ENCODE results near the gene FNDC10.
"Not testable (repeated sequence)": the region's sequence is repeated elsewhere in the genome, so short reads cannot be mapped to it uniquely, and the experiment has no call there.

FNDC10 gene

DNA sequence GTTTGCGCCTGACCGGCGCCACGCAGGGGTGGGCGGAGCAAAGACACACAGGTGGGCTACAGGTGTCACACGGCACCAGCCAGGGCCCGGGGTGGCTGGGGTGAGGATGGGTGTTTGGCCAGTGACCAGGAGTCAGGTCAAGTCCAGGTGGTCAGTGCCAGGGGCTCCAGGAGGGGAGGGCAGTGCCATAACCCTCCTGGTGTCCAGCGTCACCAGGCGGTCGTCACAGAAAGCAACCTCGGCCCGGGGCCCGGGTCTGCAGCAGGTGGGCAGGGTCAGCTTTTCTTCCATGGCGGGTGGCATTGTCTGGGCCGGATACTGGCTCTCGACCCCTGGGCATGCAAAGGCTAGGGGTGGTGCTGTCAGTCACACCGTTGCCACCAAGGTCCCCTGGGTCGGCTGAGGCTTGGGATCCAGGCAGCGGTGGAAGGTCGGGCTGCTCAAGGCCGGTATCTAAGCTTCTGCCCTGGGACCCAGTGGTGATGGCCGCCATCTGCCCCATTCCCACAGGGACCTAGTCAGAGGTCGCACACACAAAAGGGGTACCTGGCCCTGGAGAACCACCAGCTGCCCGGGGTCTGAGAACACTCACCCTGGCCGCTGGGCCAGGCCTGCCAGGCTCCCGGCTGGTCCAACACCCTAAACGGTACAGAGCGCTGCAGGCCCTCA, 1.8 kb downstream of the FNDC10 start:
- no peak for DNase-seq

GRCh38 chr1:1597275-1597930, 2.5 kb downstream of the FNDC10 start:
- DNase-seq = no peak

DNA sequence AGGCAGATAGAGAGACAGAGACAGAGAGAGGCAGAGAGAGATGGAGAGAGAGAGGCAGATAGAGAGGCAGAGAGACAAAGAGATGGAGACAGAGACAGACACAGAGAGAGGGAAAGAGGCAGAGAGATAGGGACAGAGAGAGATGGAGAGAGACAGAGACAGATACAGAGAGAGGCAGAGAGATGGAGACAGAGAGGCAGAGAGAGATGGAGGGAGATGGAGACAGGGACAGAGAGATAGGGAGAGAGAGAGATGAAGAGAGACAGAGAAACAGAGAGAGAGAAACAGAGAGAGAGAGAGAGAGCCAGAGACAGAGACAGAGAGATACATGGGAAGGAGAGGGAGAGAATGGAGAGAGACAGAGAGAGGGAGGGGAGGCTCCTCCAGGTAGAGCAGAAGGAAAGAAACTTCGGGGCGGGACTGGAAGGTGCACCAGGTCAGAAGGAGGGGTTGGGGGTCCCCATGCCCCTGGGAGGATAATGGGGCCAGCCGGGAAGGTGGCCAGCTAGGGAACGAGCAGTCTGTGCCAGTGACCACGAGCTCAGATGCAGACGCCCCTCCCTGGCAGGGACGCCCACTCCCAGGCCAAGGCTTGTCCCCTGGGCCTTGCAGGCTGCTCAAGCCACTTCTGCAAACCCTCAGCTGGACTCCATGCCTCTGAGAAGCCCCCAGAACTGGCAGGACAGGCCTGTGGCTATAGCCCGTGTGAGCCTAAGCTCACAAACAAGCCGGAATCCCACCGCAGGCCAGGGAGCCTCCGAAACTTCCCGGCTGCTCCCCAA, 3.3 kb downstream of the FNDC10 start:
- no peak for DNase-seq

GRCh38 chr1:1595341-1595740, 4.6 kb downstream of the FNDC10 start:
- DNase-seq = not testable (repeated sequence)

DNA sequence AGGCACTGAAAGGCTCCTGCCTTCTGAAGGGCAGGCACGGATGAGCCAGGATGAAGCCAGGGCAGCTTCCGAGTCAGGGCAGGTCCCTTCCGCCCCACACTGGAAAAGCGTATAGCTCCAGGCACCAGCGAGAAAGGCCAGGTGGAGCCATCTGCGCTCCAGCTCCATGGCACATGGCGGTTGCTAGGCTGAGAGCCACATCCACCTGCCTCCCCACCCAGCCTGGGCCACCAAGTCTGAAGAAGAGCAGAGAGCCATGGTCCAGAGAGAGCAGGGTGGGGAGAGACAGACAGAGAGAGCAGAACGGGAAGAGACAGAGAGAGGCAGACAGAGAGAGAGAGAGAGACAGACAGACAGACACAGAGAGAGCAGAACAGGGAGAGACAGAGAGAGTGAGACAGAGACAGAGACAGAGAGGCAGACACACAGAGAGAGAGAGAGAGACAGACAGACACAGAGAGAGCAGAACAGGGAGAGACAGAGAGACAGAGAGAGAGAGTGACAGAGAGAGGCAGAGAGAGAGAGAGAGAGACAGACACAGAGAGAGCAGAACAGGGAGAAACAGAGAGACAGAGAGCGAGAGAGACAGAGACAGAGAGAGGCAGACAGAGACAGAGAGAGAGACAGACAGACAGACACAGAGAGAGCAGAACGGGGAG, 5.2 kb downstream of the FNDC10 start:
- DNase-seq = peak; percentile 56

GRCh38 chr1:1593834-1594601, 5.9 kb downstream of the FNDC10 start:
- DNase-seq = no peak

- no peak for DNase-seq
Observed at GRCh38 chr1:1591452-1591851, 8.5 kb downstream of the FNDC10 start.

DNA sequence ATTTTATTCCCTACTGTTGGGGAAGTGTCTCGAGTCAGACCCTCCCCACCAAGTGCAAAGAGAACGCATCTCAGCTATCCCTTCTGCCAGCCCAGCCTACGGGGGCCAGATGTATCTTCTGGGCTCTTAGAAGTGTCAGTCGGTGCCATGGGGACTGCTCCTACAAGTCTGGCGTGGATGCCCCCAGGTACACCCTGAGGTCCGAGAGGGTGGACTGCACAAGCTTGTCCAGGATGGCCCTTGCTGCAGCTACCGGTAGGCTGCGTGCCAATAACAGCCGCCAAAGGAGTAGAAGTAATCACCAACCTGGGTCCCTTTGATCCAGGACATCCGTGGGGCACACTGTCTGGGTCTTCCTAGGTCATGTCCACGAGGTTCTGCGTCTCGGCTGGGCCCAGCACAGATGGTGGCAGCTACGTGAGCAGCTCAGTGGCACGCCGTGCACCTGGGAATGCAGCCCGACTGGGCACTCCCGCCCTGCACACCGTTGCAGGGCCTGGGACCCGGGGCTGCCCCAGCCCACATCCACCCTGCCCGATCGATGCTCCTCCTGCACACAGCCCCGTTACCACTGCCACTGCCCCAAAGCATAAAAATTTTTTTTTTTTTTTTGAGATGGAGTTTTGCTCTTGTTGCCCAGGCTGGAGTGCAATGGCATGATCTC, 16.5 kb downstream of the FNDC10 start:
- DNase-seq = no peak

DNA sequence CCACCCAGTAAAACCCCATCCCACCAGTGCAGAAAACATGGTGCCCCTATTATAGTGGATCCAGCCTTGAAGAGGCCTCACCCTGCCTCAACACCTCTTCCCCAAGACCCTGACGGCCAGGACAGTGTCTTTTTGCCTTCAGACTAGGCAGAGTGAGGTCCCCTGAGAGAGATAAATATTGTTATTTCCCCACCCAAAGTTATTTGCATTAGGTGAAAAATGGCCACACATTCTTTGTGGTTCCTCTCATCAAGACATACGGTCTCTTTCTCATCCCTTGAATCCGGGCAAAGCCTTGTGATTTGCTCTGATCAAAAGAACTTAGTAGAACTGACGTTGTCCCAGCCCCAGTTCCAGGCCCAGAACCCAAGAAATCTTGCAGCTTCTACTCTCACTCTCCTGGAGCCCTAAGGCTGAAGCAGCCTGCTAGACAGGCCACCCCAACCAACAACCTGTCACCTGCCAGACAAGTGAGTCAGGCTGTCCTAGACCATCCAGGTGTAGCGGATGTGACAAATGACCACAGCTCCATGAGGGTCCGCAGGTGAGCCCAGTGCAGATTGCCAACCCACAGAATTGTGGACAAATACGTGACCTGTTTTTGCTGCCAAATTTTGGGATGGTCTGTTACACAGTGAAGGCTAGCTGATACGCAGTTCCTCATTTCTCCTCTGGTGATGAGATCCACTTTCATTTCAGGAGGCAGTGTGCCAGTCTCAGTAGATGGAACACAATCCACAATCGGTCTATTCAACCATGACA, 17.2 kb downstream of the FNDC10 start:
- no peak for DNase-seq

DNA sequence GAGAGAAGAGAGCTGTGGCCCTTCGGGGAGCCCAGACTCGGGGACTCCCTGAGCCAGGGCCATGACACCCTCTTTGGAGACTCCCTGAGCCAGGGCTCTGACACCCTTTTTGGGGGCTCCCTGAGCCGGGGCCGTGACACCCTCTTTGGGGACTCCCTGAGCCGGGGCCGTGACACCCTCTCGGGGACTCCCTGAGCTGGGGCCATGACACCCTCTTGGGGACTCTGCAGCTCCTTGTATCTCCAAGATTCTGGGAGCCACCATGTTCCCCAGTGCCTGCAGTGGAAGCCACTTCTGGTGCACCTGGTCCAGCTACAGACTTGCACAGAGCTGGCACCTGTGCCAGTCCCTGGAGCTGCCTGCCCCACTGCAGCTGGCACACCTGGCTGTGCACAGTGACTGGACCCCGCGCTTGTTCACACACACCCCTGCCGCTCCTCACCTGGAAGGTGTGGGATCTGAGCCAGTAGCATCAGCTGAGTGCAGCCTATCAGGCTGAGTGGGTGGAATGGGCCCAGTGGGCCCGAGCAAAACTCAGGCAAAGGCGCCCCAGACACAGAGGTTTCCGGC, 21.5 kb downstream of the FNDC10 start:
- DNase-seq = no peak

DNA sequence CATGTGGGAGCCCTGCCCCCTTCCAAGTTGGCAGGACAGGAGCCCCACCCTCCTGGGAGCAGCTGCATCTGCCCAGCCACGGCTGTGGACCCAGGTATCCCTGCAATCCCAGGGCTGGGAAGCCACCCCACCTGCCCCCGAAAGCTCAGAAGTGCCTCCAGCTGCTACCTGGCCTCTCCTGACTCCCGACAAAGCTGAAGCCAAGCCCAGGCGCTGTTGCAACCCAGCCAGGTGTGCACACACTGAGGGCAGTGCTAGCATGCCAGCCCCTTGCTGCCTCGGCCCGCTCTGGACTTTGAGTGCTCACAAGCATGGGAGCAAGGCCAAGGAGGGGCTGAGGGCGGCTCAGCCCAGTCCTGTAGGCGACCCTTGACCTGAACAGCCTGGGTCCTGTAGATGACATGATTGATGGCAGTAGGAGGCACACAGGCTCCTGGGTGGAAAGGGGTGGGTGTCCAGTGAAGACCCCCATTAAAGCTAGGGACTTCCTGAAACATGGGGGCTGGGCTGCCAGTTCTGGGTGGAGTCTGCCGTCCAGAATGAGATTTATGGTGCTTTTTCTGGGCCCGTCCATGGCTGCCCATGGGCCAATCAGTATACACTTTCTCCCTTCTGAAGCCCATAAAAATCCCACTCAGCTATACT, 22.4 kb downstream of the FNDC10 start:
- no peak for DNase-seq

GRCh38 chr1:1574721-1575537, 25.0 kb downstream of the FNDC10 start, which contains the start of gene SSU72:
Gene SSU72 (minus strand): TSS chr1:1574863. CDS start chr1:1574557, 306 bp downstream.
- peak; percentile 93 for DNase-seq

DNA sequence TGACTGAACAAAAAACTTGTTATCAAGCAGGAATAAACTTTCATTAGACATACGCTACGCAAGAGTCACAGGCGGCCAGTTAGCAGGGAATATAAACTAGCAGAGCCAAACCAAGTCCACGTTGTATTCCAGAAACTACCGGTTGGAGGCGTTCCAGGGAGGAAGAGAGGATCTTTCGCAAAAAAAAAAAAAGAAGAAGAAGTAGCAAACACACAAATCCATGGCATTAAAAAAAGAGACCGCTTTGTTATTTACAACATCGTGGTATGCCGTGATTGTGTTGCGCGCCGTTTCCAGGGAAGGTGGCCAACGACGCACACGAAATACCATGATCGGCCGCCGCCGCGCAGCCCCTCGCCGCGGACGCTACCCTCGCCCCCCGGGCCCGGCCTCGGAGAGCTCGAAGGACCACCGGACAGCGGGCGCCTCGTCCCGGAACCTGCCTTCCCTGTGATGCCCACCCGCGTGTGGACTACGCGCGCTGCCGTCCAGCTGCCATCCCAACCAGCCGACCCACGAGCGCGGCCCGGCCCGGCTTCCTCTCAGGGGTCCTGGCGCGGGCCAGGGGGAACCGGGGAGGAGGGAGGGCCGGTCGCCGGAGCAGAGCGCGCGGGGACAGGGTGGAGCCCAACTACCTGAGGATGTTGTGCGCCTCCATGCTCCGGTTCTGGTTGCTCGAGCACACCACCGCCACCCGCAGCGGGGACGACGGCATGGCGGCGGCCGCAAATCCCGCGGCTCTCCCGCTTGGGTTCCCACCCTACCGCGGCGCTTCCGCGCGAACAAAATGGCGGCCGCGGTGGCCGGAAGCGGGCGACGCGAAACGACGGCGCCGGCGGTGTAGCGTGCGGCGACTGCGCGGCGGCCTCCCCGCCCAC, 25.9 kb downstream of the FNDC10 start:
- peak; percentile 73 for DNase-seq

GRCh38 chr1:1569341-1569740, 30.6 kb downstream of the FNDC10 start:
- DNase-seq = no peak

GRCh38 chr1:1567891-1568291, 32.0 kb downstream of the FNDC10 start:
- DNase-seq = no peak

GRCh38 chr1:1567152-1567875, 32.6 kb downstream of the FNDC10 start:
- no peak for DNase-seq

DNA sequence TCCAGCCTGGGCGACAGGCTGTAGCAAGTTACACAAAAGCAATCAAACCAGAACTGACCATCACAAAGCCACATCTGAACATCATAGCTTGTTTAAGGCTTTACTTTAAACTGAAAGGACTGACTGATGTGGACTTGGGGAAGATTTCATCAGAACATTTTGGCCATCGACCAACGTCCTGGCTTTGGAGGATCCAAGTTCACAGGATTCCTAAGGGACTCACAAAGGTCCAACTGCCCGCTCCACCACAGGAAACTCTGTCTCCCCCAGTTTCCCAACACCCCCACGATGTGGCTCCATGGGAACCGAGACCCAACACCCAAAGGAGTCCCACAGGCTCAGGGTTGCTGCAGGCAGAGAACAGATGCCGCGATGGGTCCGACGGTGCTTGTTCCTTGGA, 34.6 kb downstream of the FNDC10 start:
- DNase-seq = no peak

DNA sequence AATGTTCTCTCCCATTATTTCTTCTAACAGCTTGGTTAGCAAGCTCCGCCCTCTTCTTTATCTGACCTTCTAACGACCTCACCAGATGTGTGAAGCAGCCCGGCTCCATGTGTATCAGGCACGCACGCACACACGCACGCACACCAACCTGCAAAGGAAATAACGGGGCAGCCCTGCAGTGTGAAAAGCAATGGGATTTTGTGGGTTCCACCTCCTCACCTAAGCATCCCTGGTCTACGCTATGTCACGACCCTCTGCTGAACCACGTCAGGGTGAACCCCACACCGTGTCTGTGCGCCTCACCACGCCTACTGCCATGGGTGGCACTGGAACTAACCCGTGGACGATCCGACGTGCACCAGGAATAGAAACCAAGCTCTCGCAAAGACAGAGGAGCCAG, 35.7 kb downstream of the FNDC10 start:
- no peak for DNase-seq

Data from DMS153 (cell line).